ENCODE data around the gene HES6.
A peak's percentile ranks its signal among the peaks of the same experiment; 100 is the strongest.

HES6 gene

DNA sequence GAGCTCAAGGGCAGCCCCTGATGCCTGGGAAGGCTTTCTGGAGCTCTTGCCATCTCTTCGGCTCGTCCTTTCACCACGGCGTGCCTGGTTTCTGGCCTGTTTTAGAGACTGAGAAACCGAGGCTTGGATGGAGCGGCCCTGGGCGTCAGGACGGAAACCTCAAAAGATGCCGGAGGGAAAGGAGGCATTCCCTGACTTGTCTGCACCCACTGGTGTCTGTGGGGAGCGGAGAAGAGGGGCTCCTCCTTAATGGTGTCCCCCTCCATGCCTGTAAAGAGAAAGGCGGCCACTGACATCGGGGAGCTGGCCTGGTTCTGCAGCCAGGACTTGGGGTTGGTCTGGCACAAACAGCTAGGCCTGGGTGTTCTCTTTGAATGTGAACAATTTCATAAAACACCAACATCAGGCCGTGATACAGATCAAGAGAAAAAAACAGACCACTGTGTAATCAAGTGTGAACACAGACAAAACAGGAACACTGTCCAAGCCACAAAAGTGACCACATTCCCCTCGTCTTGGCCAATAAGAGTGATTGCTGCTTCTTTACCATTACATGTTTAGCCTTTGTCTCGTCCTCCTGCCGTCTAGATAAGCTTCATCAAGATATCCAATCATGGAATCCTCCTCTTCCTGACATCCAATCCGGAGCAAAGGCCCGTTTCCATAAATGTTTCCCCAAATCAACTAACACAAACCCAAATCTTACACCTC lies 35.7 kb downstream of the HES6 start:
- no peaks in the 10 kb centered on the region for H3K36me3 ChIP-seq (ENCODE audit: insufficient read depth, low read length)
- H3K4me1 ChIP-seq (ENCODE audit: insufficient read depth, low read length), result no peaks in the 10 kb centered on the region
- H3K27ac ChIP-seq (ENCODE audit: low read depth, low read length), result 0 out of 2 replicates have a peak overlapping the region, but pooled peaks have one; percentile 38
- peak overlapping the region; percentile 82 for H3K9ac ChIP-seq (ENCODE audit: low read depth, low read length)
- peak overlapping the region; percentile 87 for H3K4me3 ChIP-seq (ENCODE audit: low read length)
- no peaks in the 10 kb centered on the region; the same call in 1 of the 2 replicates for H3K9me3 ChIP-seq (ENCODE audit: insufficient read depth, low read depth, low read length)
- peaks cover 18% of the 10 kb centered on the region; the same call in 1 of the 2 replicates for H3K27me3 ChIP-seq (ENCODE audit: insufficient read depth, low read length)
- 75% methylated on average over 18 of the region's 18 CpGs for WGBS

DNA sequence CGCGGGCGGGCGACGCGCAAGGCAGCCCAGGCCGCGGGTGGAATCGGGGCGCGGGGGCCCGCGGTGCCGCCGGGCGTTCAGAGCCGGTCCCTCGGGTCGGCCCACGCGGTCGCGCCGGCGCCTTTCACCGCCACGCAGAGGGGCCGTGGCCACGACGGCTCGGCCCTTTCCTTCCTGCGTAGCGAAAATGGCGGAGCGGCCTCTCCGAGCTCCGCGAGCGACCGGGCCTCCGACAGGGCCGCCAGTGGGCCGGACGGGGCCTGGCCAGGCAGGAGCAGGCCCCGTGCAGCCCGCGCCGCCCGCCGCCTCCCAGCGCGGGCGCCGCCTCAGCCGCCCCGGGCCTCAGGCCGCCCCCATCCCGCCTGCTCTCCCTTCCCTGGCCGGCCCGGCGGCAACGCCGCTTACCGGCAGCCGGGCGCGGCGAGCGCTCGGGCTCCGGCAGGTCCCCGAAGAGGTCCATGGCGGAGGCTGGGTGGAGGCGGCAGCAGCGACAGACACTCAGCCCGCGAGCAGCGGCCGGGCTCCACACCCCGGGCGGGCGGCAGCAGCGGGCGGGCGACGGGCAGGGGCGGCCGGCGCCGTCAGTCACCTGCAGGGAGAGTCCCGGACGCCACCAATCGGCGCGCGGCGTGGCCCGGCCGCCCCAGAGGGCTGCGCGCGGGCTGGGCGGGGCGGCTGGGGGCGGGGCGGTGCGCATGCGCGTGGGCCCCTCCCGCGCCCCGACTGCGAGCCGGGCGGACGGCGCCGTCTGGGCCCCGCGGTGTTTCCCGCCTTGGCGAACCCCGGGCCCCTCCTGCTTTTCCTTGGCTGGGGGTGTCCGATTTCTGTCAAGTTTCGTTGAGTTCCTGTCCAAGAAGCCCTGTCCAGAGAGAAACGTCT lies 36.5 kb downstream of the HES6 start, which contains the start of gene ILKAP:
TSS of gene ILKAP (minus strand) at position 602 of the 879 bp plus-strand sequence. CDS start at position 460, 142 bp downstream.
- Histone ChIP-seq H3K4me3 (ENCODE audit: low read length) (peak within 1 kb of the TSS; percentile 87), H3K36me3 (ENCODE audit: insufficient read depth, low read length) (no peaks in the 10 kb centered on the region), H3K27me3 (ENCODE audit: insufficient read depth, low read length) (peaks cover 11% of the 10 kb centered on the region; the same call in 1 of the 2 replicates), H3K9ac (ENCODE audit: low read depth, low read length) (peak within 1 kb of the TSS; percentile 85), H3K9me3 (ENCODE audit: insufficient read depth, low read depth, low read length) (no peaks in the 10 kb centered on the region; the same call in 1 of the 2 replicates), H3K4me1 (ENCODE audit: insufficient read depth, low read length) (no peaks in the 10 kb centered on the region), H3K27ac (ENCODE audit: low read depth, low read length) (0 out of 2 replicates have a peak within 1 kb of the TSS, but pooled peaks have one; percentile 38)
- under 1% methylated on average over 126 of the region's 126 CpGs for WGBS

DNA sequence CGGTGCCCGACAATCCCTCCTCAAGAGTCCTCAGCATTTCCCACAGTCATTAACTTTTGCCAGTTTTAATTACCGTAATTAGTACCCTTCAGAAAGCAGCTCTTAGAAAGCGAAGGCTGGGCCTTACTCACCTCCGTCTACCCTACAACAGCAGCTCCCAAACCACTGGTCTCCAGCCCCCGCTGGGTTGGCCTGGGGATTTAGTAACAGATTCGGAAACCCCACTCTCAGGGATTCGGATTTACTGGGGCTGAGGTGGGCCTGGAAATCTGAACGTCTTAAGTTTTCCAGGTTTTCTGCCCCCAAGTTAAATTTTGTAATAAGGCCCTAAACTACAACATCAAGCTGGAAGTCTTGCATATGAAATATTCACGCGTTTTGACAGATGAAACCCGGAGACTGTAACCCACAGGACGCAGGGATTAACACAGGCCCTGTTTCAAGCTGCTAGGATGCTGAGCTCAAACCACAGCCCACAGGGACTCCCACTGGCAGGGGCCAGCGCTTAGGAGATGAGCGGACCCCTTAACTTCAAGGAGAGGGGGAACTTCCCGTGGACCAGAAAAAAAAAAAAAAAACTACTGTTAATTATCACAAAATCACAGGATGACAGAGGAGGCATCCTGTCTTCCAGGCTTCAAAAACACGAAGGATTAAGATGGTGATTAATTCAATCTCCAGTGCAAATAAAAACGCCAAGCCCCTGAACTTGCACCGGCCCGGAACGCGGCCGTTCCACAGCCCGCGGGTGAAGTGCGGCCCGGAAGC lies 37.3 kb downstream of the HES6 start:
- Histone ChIP-seq H3K4me3 (ENCODE audit: low read length) (peak overlapping the region; percentile 87), H3K4me1 (ENCODE audit: insufficient read depth, low read length) (no peaks in the 10 kb centered on the region), H3K27me3 (ENCODE audit: insufficient read depth, low read length) (0 out of 2 replicates have a peak, but pooled peaks cover 3% of the 10 kb centered on the region), H3K36me3 (ENCODE audit: insufficient read depth, low read length) (no peaks in the 10 kb centered on the region), H3K27ac (ENCODE audit: low read depth, low read length) (no peak overlapping the region), H3K9me3 (ENCODE audit: insufficient read depth, low read depth, low read length) (no peaks in the 10 kb centered on the region; the same call in 1 of the 2 replicates), H3K9ac (ENCODE audit: low read depth, low read length) (peak overlapping the region; percentile 85)
- WGBS, result 13% methylated on average over 27 of the region's 27 CpGs

DNA sequence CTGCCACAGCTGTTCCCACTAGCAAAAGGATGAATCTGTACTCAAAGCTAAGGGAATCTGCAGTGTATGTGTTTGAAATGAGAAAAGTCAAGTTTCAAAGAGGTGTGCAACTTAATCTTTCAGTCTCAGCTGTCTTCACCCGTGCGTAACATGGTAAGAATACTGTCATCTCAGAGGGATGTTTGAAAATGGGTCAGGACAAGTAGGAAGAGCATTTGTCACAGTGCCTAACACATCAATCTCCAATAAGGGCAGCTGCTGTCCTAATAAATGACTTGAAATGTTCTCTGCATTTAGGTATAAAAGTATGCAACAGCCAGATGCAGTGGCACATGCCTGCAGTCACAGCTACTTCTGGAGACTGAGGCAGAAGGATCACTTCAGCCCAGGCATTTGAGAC lies 49.4 kb downstream of the HES6 start:
- WGBS, result 94% methylated on average over 2 of the region's 2 CpGs
- no peaks in the 10 kb centered on the region for H3K27me3 ChIP-seq (ENCODE audit: insufficient read depth, low read length)
- no peak overlapping the region for H3K4me3 ChIP-seq (ENCODE audit: low read length)
- H3K27ac ChIP-seq (ENCODE audit: low read depth, low read length), result no peak overlapping the region
- H3K9me3 ChIP-seq (ENCODE audit: insufficient read depth, low read depth, low read length), result no peaks in the 10 kb centered on the region
- H3K36me3 ChIP-seq (ENCODE audit: insufficient read depth, low read length), result peaks cover 80% of the 10 kb centered on the region
- H3K9ac ChIP-seq (ENCODE audit: low read depth, low read length), result no peak overlapping the region
- no peaks in the 10 kb centered on the region for H3K4me1 ChIP-seq (ENCODE audit: insufficient read depth, low read length)

Measured in HUES64 (cell line).